ENCODE data around the gene CCDC185. TPM values are rescaled to one million over a fixed set of nuclear protein-coding genes. Genes with fewer than 3 reads are reported as not detected.
A peak's percentile ranks its signal among the peaks of the same experiment; 100 is the strongest.

Gene CCDC185
- total and polyA plus RNA-seq, 7 donors: not detected

- H3K36me3 ChIP-seq (ENCODE audit: insufficient read depth in 1 of 2, low read depth in 1 of 2): no peaks in the 10 kb centered on the region
- H3K4me1 ChIP-seq: peaks cover 18% of the 10 kb centered on the region
- no peaks in the 10 kb centered on the region for H3K9me3 ChIP-seq
- H3K27ac ChIP-seq: peak overlapping the region; percentile 71
- DNase-seq (no peak), ATAC-seq (no peak)
- 19 to 25% (median 24%) methylated on average over 1 of the region's 1 CpG for WGBS, 3 donors
- H3K27me3 ChIP-seq (ENCODE audit: insufficient read depth in 3 of 3, low read length in 2 of 3): no peaks in the 10 kb centered on the region
- no peak overlapping the region for H3K4me3 ChIP-seq
- TF ChIP-seq CTCF (IDR thresholded peaks at IDR 0.05): no peak
- intact Hi-C loops (cut with DNase I): no loop called here
These were observed 36.6 kb downstream of the CCDC185 start for GRCh38 chr1:223429821-223430220.

GRCh38 chr1:223430236-223430635 lies 37.0 kb downstream of the CCDC185 start:
- ATAC-seq (no peak), DNase-seq (no peak)
- intact Hi-C loops (cut with DNase I): no loop called here
- no peak overlapping the region for H3K4me3 ChIP-seq
- no peaks in the 10 kb centered on the region for H3K36me3 ChIP-seq (ENCODE audit: insufficient read depth in 1 of 2, low read depth in 1 of 2)
- H3K9me3 ChIP-seq: no peaks in the 10 kb centered on the region
- no peak overlapping the region for H3K27ac ChIP-seq
- peaks cover 18% of the 10 kb centered on the region for H3K4me1 ChIP-seq
- H3K27me3 ChIP-seq (ENCODE audit: insufficient read depth in 3 of 3, low read length in 2 of 3): no peaks in the 10 kb centered on the region
- no peak for TF ChIP-seq CTCF (IDR thresholded peaks at IDR 0.05)
- WGBS, 3 donors: 10 to 23% (median 21%) methylated on average over 1 of the region's 1 CpG

- Histone ChIP-seq H3K27ac (no peak overlapping the region), H3K36me3 (ENCODE audit: insufficient read depth in 1 of 2, low read depth in 1 of 2) (no peaks in the 10 kb centered on the region), H3K4me1 (no peaks in the 10 kb centered on the region), H3K9me3 (no peaks in the 10 kb centered on the region), H3K27me3 (ENCODE audit: insufficient read depth in 3 of 3, low read length in 2 of 3) (no peaks in the 10 kb centered on the region), H3K4me3 (no peak overlapping the region)
- DNase-seq: no peak
- 37 to 60% (median 40%) methylated on average over 3 of the region's 3 CpGs for WGBS, 3 donors
- intact Hi-C loops (cut with DNase I): no loop called here
- ATAC-seq: no peak
- no peak for TF ChIP-seq CTCF (IDR thresholded peaks at IDR 0.05)
These were observed 43.9 kb downstream of the CCDC185 start for GRCh38 chr1:223437151-223437550.

- DNase-seq (no peak), ATAC-seq (no peak)
- H3K27ac ChIP-seq: no peak overlapping the region
- no peaks in the 10 kb centered on the region for H3K27me3 ChIP-seq (ENCODE audit: insufficient read depth in 3 of 3, low read length in 2 of 3)
- H3K4me1 ChIP-seq: no peaks in the 10 kb centered on the region
- intact Hi-C loops (cut with DNase I): no loop called here
- H3K36me3 ChIP-seq (ENCODE audit: insufficient read depth in 1 of 2, low read depth in 1 of 2): no peaks in the 10 kb centered on the region
- H3K9me3 ChIP-seq: no peaks in the 10 kb centered on the region
- no peak for TF ChIP-seq CTCF (IDR thresholded peaks at IDR 0.05)
- no peak overlapping the region for H3K4me3 ChIP-seq
- 87 to 96% (median 89%) methylated on average over 1 of the region's 1 CpG for WGBS, 3 donors
These were observed 50.2 kb downstream of the CCDC185 start for GRCh38 chr1:223443397-223443796.

GRCh38 chr1:223444411-223444810 lies 51.2 kb downstream of the CCDC185 start:
- ATAC-seq: no peak
- TF ChIP-seq CTCF (IDR thresholded peaks at IDR 0.05): no peak
- H3K9me3 ChIP-seq: no peaks in the 10 kb centered on the region
- H3K27ac ChIP-seq: no peak overlapping the region
- DNase-seq: no peak
- no peaks in the 10 kb centered on the region for H3K27me3 ChIP-seq (ENCODE audit: insufficient read depth in 3 of 3, low read length in 2 of 3)
- WGBS, 3 donors: 83 to 90% (median 88%) methylated on average over 7 of the region's 7 CpGs
- no peaks in the 10 kb centered on the region for H3K4me1 ChIP-seq
- H3K36me3 ChIP-seq (ENCODE audit: insufficient read depth in 1 of 2, low read depth in 1 of 2): no peaks in the 10 kb centered on the region
- intact Hi-C loops (cut with DNase I): no loop called here
- no peak overlapping the region for H3K4me3 ChIP-seq
